GM18867 (cell line): ENCODE measurements around the gene ELF3.
"Not testable (repeated sequence)": the region's sequence is repeated elsewhere in the genome, so short reads cannot be mapped to it uniquely, and the experiment has no call there.

Source experiments
- ATAC-seq: cut with Tn5 transposase; IDR thresholded peaks from one replicate; pipeline ENCODE4 v1.9.1; 2021; ENCODE audit warnings: mild to moderate bottlenecking, moderate library complexity; ENCODE audit not compliant: unreplicated experiment

Gene ELF3

DNA sequence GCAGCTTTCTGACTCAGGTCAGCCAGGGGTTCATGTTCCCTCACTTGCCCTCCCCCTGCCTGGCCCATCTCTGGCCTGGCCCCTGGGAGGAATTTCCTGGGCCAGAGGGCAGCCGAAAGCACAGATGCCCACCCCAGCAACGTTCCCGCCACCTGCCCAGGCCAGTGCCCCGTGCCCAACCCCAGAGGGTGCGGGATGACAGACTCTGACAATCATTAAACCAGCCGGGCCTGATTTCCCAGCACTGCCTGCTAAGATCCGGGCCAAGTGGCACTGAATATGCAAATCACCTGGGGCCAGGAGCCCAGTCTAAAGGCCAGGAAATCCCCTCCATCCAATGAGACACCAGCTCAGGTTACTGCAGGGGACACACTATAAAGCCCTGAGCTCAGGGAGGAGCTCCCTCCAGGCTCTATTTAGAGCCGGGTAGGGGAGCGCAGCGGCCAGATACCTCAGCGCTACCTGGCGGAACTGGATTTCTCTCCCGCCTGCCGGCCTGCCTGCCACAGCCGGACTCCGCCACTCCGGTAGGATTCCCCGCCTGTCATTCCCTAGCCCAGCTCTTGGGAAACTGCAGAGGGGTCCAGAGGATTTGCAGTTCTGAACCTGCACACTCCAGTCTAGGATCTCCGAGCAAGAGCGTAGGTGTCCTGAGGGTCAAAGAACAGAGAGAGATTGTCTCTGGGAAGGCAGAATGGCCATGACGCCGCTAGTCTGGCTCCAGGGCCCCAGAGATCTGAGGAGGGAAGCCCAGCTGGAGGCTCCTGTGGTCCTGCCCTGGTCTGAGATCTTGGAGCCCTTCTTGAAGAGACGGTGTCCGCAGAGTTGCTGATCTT, at the start of gene ELF3:
ELF3 (plus strand) TSS at position 408 of the 836 bp plus-strand sequence. CDS start 550 bp downstream, outside the sequence.
- ATAC-seq: peak; percentile 75

DNA sequence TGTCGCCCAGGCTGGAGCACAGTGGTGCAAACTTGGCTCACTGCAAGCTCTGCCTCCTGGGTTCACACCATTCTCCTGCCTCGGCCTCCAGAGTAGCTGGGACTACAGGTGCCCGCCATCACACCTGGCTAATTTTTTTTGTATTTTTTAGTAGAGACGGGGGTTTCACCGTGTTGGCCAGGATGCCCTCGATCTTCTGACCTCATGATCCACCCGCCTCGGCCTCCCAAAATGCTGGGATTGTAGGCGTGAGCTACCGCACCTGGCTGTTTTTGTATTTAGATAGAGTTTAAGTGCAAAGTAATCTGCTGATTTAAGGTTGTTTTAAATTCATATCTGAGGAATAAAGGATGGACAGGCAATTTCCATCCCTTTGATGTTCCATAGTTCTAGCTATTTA, 48.0 kb upstream of the ELF3 start:
- ATAC-seq: not testable (repeated sequence)

GRCh38 chr1:201964261-201964660, 46.1 kb upstream of the ELF3 start:
- no peak for ATAC-seq

GRCh38 chr1:201966171-201966570, 44.2 kb upstream of the ELF3 start:
- no peak for ATAC-seq

DNA sequence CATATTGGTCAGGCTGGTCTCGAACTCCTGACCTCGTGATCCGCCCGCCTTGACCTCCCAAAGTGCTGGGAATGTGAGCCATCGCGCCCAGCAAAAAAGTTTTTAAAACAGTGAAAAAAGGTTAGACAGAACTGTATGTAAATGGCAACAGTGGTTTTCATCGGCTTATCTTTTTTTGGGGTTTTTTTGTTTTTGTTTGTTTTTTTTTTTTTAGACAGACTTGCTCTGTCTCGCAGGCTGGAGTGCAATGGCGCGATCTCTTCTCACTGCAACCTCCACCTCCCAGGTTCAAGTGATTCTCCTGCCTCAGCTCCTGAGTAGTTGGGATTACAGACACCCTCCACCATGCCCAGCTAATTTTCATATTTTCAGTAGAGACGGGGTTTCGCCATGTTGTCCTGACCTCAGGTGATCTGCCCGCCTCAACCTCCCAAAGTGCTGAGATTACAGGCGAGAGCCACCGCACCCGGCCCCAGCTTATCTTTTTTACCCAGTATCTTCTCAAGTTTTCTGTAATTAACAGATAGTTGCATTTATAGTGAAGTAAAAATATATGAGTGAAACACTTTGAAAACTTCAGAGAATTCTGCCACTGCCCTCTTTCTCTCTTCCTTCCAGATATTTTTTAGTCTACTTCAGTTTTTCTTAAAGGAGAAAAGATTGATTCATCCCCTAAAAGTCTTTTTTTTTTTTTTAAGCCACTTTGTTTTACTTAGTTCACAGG, 42.0 kb upstream of the ELF3 start:
- ATAC-seq: no peak

DNA sequence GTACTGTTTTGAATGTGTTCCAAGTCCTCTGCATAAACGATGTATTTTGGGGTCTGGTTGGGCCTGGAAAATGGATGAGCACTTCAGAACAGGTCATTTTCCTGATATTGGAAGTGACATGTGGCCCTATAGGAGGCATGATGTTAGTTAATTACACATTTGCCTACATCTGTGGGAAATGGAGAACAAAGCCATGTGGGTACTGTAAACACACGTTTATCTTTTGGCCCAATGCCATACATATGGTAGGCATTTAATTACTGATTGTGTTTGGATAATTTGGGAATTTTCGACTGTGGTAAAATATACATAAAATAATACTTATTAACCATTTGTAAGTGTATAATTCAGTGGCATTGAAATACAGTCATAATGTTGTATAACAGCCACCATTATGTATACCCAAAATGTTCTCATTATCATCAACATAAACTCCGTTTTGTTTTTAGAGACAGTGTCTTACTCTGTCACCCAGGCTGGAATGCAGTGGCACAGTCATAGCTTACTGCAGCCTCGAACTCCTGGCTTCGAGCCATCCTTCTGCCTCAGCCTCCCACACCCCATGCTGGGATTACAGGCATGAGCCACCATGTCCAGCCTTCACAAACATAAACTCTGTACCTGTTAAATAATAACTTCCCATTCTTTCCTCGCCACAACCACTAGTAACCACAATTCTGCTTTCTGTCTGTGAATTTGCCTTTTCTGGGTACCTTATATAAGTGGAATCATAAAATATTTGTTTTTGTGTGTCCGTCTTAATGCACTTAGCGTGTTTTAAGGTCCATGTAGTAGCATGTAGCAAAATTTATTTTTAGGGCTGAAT, 39.8 kb upstream of the ELF3 start:
- ATAC-seq: no peak

GRCh38 chr1:201982082-201982622, 28.2 kb upstream of the ELF3 start:
- ATAC-seq: peak; percentile 28

DNA sequence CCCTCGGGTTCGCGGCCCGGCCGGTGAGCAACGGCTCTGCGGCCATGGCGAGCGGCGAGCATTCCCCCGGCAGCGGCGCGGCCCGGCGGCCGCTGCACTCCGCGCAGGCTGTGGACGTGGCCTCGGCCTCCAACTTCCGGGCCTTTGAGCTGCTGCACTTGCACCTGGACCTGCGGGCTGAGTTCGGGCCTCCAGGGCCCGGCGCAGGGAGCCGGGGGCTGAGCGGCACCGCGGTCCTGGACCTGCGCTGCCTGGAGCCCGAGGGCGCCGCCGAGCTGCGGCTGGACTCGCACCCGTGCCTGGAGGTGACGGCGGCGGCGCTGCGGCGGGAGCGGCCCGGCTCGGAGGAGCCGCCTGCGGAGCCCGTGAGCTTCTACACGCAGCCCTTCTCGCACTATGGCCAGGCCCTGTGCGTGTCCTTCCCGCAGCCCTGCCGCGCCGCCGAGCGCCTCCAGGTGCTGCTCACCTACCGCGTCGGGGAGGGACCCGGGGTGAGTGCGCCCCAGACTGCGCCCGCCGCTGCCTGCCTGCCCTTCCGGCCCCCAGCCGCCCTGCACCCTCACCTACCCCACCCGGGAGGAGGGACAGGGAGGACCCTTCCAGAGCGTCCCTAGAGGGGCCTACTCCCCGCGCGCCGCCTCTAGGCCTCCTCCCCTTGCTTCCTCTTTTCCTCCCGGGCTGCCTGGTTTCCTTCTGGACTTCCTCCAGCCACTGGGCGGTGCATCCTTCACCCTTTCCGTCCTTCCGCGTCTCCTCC, 27.6 kb upstream of the ELF3 start, which contains the start of gene RNPEP:
RNPEP (plus strand) TSS at position 26 of the 757 bp plus-strand sequence; CDS start at position 45, 19 bp downstream.
- peak; percentile 74 for ATAC-seq

GRCh38 chr1:201983380-201983805, 27.0 kb upstream of the ELF3 start:
- no peak for ATAC-seq

DNA sequence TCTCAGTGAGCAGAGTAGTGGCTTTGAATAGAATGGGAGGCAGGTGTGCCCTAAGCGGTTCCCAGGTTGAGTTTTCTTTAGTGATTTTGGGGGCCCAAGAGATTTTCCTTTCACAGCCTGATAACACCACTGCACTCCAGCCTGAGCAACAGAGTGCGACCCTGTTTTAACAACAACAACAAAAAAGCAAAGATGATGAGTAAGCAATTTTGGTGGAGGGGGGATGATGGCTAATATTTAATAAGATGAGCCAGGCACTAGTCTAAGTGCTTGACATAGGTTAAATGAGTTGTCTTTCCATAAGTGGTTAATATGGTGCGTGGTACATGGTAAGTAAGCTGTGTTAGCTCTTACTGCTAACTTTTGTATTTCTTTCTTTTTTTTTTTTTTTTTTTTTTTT, 25.9 kb upstream of the ELF3 start:
- no peak for ATAC-seq

DNA sequence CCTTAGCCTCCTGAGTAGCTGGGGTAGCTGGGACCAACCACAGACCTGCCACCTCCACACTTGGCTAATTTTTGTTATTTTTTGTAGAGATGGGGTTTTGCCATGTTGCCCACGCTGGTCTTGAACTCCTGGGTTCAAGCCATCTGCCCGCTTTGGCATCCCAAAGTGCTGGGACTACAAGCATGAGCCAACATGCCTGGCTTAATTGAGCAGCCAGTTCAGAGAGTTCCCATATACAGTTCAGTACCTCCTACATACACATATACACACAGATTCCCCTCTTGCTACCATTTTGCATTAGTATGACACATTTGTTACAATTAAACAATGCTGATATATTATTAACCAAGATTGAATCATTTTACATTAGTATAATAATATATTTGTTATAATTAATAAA, 25.0 kb upstream of the ELF3 start:
- ATAC-seq: no peak

- ATAC-seq: no peak
Observed at GRCh38 chr1:201988601-201989000, 21.8 kb upstream of the ELF3 start.

GRCh38 chr1:201989354-201990128, 20.8 kb upstream of the ELF3 start:
- ATAC-seq: no peak

DNA sequence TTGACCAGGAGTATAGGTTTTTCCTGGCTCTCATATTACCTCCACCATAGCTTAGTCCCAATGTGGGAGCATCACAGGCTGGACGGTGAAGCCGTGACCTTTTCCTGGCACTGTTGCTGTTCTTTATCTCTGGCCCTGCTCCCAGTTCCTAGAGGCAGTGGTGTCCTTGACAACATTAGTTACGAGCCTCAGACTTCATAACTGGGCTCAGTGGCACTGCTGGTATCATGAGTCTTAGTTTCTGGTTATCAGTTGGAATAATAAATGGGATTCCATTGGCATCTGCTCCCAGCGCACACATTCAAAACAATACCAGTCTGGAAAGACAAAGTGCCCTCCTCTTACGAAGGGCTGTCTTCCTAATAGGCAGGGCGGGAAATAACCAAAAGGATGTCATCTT, 20.0 kb upstream of the ELF3 start:
- no peak for ATAC-seq

DNA sequence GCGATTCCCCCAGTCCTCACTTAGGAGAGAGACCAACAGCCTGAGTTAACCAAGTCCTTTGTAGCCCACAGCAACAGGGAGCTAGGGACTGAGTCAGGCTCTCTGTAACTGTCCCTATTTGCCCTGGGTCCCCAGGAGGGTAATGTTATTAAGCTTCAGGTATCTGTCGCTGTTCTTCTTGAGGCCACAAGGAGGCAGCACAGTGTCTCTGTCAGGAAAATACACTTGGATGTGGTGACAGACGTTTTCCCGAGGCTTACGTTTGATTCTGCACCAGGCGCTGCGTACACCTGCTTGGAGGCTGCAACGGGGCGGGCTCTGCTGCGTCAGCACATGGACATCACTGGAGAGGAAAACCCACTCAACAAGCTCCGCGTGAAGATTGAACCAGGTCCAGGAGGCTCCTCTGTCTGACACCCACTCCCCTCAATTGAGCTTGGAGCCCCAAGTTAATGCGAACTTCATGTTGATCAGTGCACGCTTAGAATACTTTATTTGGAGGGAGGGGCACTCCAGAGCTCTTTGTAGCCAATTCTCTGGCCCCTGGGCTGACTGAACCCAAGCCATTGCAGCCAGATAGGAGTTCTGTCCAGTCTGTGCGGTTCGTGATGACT, 10.7 kb upstream of the ELF3 start:
- no peak for ATAC-seq

DNA sequence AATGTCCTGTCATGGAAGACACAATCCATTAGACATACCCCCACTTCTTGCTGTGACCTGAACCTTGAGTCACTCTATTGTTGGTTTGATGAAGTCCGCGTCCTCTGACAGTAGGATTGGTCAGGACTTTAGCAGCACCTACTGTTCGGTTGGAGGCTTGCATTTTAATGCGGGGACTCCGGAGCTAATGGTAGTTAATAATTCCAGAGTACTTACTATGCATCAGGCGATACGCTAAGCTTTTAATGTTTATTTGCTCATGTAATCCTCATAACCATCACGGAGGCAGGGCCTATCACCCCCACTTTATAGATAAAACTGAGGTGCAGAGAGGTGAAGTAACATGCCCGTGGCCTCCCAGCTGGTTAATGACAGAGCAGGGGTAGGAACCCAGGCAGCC, 7.9 kb upstream of the ELF3 start:
- ATAC-seq: no peak

DNA sequence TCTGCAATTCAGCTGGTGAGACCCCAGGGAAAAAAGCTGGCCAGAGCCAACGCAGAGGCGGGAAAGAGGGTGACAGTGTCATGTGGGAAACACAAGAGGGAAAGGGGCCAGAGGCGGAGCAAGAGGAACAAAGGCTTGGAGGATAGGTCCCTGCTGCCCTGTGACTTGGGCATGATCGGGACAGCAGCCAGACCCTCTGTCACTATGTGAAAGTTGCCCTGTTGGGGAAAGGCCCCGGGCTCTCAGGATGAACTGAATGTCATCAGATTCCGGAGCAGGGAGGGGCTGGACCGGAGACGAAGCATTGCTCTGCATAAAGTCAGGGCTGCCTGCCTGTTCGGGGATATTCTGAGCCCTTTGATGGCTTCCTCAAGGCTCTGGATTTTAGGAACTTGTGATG, 5.7 kb upstream of the ELF3 start:
- no peak for ATAC-seq

GRCh38 chr1:202005958-202006357, 4.4 kb upstream of the ELF3 start:
- no peak for ATAC-seq

DNA sequence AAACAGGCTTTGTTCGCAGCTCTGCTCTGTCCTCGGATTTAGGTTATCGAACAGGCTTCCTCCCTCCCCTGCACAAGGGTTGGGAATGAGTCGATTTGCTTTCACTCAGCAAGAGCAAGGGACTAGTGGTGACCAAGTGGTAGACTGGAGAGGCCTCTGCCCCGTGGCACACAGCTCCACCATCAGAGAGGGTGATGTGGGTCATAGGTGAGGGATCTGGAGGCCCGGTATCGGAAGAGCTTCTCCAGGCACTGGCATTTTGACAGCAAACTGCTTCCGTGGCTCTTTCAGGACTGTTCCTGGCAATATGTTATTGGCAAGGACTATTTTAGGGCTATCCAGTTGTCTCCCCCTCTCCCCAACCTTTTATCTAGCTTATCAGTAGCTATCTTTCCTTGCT, 3.1 kb upstream of the ELF3 start:
- no peak for ATAC-seq
